ENCODE results near the gene UACA. TPM values are rescaled to one million over a fixed set of nuclear protein-coding genes. Genes with fewer than 3 reads are reported as not detected.

The UACA gene, protein sequence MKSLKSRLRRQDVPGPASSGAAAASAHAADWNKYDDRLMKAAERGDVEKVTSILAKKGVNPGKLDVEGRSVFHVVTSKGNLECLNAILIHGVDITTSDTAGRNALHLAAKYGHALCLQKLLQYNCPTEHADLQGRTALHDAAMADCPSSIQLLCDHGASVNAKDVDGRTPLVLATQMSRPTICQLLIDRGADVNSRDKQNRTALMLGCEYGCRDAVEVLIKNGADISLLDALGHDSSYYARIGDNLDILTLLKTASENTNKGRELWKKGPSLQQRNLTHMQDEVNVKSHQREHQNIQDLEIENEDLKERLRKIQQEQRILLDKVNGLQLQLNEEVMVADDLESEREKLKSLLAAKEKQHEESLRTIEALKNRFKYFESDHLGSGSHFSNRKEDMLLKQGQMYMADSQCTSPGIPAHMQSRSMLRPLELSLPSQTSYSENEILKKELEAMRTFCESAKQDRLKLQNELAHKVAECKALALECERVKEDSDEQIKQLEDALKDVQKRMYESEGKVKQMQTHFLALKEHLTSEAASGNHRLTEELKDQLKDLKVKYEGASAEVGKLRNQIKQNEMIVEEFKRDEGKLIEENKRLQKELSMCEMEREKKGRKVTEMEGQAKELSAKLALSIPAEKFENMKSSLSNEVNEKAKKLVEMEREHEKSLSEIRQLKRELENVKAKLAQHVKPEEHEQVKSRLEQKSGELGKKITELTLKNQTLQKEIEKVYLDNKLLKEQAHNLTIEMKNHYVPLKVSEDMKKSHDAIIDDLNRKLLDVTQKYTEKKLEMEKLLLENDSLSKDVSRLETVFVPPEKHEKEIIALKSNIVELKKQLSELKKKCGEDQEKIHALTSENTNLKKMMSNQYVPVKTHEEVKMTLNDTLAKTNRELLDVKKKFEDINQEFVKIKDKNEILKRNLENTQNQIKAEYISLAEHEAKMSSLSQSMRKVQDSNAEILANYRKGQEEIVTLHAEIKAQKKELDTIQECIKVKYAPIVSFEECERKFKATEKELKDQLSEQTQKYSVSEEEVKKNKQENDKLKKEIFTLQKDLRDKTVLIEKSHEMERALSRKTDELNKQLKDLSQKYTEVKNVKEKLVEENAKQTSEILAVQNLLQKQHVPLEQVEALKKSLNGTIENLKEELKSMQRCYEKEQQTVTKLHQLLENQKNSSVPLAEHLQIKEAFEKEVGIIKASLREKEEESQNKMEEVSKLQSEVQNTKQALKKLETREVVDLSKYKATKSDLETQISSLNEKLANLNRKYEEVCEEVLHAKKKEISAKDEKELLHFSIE (N-terminal part only)
- total RNA-seq (2022; extraction: Qiagen RNA extraction), result 25.9 to 40.0 TPM (median 34.9 TPM) in 5 replicates

DNA sequence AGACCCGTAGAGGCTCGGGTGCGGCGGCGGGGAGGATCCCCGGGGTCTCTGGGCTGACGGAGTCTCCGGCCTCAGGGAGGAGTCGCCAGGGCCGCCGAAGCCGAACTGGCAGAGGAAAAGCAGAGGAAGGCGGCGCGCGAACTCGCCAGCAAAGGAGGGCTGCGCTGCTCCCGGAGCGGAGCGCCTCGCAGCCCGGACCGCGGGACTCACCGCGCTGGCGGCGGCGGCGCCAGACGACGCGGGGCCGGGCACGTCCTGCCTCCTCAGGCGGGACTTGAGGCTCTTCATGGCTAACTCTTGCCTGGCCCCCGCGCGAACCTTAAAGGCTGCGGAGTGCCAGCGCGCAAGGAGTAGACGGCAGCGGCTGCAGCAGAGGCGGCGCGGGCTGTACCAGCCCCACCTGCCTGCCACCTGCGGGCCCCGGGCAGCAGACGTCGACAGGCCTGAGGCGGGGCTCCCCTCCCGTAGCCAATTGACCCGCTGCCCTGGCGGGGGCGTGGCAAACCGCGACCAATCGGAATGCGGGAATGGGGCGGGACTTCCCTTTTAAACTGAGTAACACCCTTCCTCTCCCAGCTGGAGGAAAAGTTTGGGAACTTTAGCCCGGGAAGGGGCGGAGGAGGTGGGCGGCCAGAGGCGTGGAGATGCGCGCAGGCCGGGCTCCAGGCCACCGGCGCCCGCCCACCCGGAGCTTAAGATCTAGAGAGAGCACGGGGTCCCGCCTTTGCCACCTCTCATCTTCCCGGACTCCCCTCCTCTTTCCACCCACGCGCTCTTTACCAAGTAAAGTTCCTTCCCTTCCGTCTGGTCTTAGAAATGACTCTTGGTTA, at the start of gene UACA:
Gene UACA, minus strand, starts transcription at position 439 of the 830 bp plus-strand sequence. Its CDS starts 151 bp downstream, at position 288.

Other genes starting within 250 kb of the UACA start
- 39.9 to 75.6 TPM (median 75.0 TPM) in 5 replicates for gene LARP6, start 90.6 kb upstream of the UACA start, total RNA-seq (2022; extraction: Qiagen RNA extraction)
- 3.9 to 5.4 TPM (median 4.7 TPM) in 5 replicates for gene THAP10, start 128.9 kb upstream of the UACA start, total RNA-seq (2022; extraction: Qiagen RNA extraction)
- gene LRRC49, start 129.3 kb upstream of the UACA start, total RNA-seq (2022; extraction: Qiagen RNA extraction), result 3.8 to 5.3 TPM (median 5.0 TPM) in 5 replicates